T-helper 17 cell (primary cell): Measurements from ENCODE around the gene SPRING1. TPM values are rescaled to one million over a fixed set of nuclear protein-coding genes. Genes with fewer than 3 reads are reported as not detected.

Experiments
- ATAC-seq: fragments of 150-1000 bp; cut with Tn5 transposase; 2 replicates; pipeline ENCODE4 v1.10.0; 2021; ENCODE audit warnings: mild to moderate bottlenecking, moderate library complexity
- DNase-seq, 3 donors: peaks; one replicate each; pipeline versions ENCODE4 v3.0.0 to v3.0.0-alpha.2; 2020 to 2021
- H3K9me3 ChIP-seq: one replicate; pipeline ENCODE4 v1.7.0; 2013; ENCODE audit warnings: low read length, mild to moderate bottlenecking; ENCODE audit not compliant: control insufficient read depth, poor library complexity, severe bottlenecking
- H3K27ac Mint-ChIP-seq: one replicate; pipeline ENCODE4 v1.8.0; 2022; ENCODE audit warnings: mild to moderate bottlenecking, moderate library complexity, mixed read lengths
- H3K27me3 Mint-ChIP-seq: one replicate; pipeline ENCODE4 v1.8.0; 2022; ENCODE audit warnings: mixed read lengths
- H3K36me3 Mint-ChIP-seq: one replicate; pipeline ENCODE4 v1.8.0; 2022; ENCODE audit warnings: low read depth, mixed read lengths
- H3K4me1 Mint-ChIP-seq: one replicate; pipeline ENCODE4 v1.8.0; 2022; ENCODE audit warnings: mild to moderate bottlenecking, mixed read lengths
- H3K4me3 Mint-ChIP-seq: one replicate; pipeline ENCODE4 v1.8.0; 2022; ENCODE audit warnings: mild to moderate bottlenecking, moderate library complexity, mixed read lengths
- total RNA-seq, 4 donors: library from RNA in 2 of 4; stranded (reverse) in 2 of 4; gene quantifications; one replicate each; pipeline ENCODE4 v1.2.3 and lab custom pipeline; 2022 to 2026

SPRING1 gene
- total RNA-seq, 2 donors from 2014 or later: 17.2 to 18.5 TPM

GRCh38 chr12:116694653-116695463, 43.0 kb downstream of the SPRING1 start:
- DNase-seq: no peak
- peak overlapping the region; percentile 42 for H3K4me3 Mint-ChIP-seq
- ATAC-seq: no peak
- H3K36me3 Mint-ChIP-seq: peaks cover 8% of the 10 kb centered on the region
- peaks cover 11% of the 10 kb centered on the region for H3K4me1 Mint-ChIP-seq
- H3K27ac Mint-ChIP-seq: no peak overlapping the region
- no peaks in the 10 kb centered on the region for H3K9me3 ChIP-seq
- H3K27me3 Mint-ChIP-seq: peaks cover 55% of the 10 kb centered on the region

GRCh38 chr12:116693286-116694227, 44.3 kb downstream of the SPRING1 start:
- Mint-ChIP-seq H3K27ac (no peak overlapping the region), H3K4me1 (peaks cover 11% of the 10 kb centered on the region), H3K36me3 (peaks cover 8% of the 10 kb centered on the region), H3K27me3 (peaks cover 55% of the 10 kb centered on the region), H3K4me3 (peak overlapping the region; percentile 73)
- no peak for ATAC-seq
- DNase-seq: no peak
- H3K9me3 ChIP-seq: no peaks in the 10 kb centered on the region

GRCh38 chr12:116692605-116693004, 45.3 kb downstream of the SPRING1 start:
- DNase-seq (no peak), ATAC-seq (no peak)
- H3K9me3 ChIP-seq: no peaks in the 10 kb centered on the region
- H3K4me1 Mint-ChIP-seq: peaks cover 11% of the 10 kb centered on the region
- no peak overlapping the region for H3K27ac Mint-ChIP-seq
- peaks cover 55% of the 10 kb centered on the region for H3K27me3 Mint-ChIP-seq
- H3K4me3 Mint-ChIP-seq: no peak overlapping the region
- peaks cover 8% of the 10 kb centered on the region for H3K36me3 Mint-ChIP-seq

GRCh38 chr12:116691636-116692035, 46.2 kb downstream of the SPRING1 start:
- peaks cover 54% of the 10 kb centered on the region for H3K27me3 Mint-ChIP-seq
- no peak overlapping the region for H3K27ac Mint-ChIP-seq
- H3K9me3 ChIP-seq: no peaks in the 10 kb centered on the region
- no peak for ATAC-seq
- DNase-seq: no peak
- peaks cover 8% of the 10 kb centered on the region for H3K36me3 Mint-ChIP-seq
- H3K4me3 Mint-ChIP-seq: no peak overlapping the region
- peaks cover 11% of the 10 kb centered on the region for H3K4me1 Mint-ChIP-seq

GRCh38 chr12:116691205-116691604, 46.7 kb downstream of the SPRING1 start:
- Mint-ChIP-seq H3K4me1 (peaks cover 11% of the 10 kb centered on the region), H3K36me3 (peaks cover 8% of the 10 kb centered on the region), H3K27ac (no peak overlapping the region), H3K4me3 (no peak overlapping the region), H3K27me3 (peaks cover 50% of the 10 kb centered on the region)
- ATAC-seq (no peak), DNase-seq (no peak)
- H3K9me3 ChIP-seq: no peaks in the 10 kb centered on the region

GRCh38 chr12:116689979-116690744, 47.7 kb downstream of the SPRING1 start:
- Mint-ChIP-seq H3K4me1 (peaks cover 7% of the 10 kb centered on the region), H3K4me3 (no peak overlapping the region), H3K27ac (no peak overlapping the region), H3K36me3 (peaks cover 5% of the 10 kb centered on the region), H3K27me3 (peaks cover 43% of the 10 kb centered on the region)
- no peaks in the 10 kb centered on the region for H3K9me3 ChIP-seq
- ATAC-seq (no peak), DNase-seq (no peak)

- ATAC-seq: no peak
- Mint-ChIP-seq H3K27ac (no peak overlapping the region), H3K4me3 (no peak overlapping the region), H3K36me3 (peaks cover 3% of the 10 kb centered on the region), H3K27me3 (peaks cover 37% of the 10 kb centered on the region), H3K4me1 (peaks cover 5% of the 10 kb centered on the region)
- no peaks in the 10 kb centered on the region for H3K9me3 ChIP-seq
- no peak for DNase-seq
Measured at GRCh38 chr12:116689521-116689920, 48.3 kb downstream of the SPRING1 start.

Other genes with a start within 250 kb of the SPRING1 start
- 1 to 10 TPM in 1 of 2 donors, under 1 TPM in 1; 0.89 to 2.7 TPM for gene MAP1LC3B2, start 178.7 kb downstream of the SPRING1 start, total RNA-seq
- 1 to 10 TPM; 4.9 to 5.7 TPM for gene RNFT2, start 246 bp upstream of the SPRING1 start, total RNA-seq
- under 1 TPM in 1 of 2 donors, not detected in 1; 0.30 TPM for gene HRK, start 143.4 kb upstream of the SPRING1 start, total RNA-seq
- 1 to 10 TPM; 8.6 to 8.7 TPM for gene FBXW8, start 172.9 kb upstream of the SPRING1 start, total RNA-seq